HG02852 (cell line): ENCODE results near the gene ARHGAP23.
"Not testable (repeated sequence)": the region's sequence is repeated elsewhere in the genome, so short reads cannot be mapped to it uniquely, and the experiment has no call there.

Source experiments
- ATAC-seq: cut with Tn5 transposase; IDR thresholded peaks from one replicate; pipeline ENCODE4 v1.9.1; 2021; ENCODE audit warnings: mild to moderate bottlenecking, moderate library complexity; ENCODE audit not compliant: unreplicated experiment

ARHGAP23 gene

DNA sequence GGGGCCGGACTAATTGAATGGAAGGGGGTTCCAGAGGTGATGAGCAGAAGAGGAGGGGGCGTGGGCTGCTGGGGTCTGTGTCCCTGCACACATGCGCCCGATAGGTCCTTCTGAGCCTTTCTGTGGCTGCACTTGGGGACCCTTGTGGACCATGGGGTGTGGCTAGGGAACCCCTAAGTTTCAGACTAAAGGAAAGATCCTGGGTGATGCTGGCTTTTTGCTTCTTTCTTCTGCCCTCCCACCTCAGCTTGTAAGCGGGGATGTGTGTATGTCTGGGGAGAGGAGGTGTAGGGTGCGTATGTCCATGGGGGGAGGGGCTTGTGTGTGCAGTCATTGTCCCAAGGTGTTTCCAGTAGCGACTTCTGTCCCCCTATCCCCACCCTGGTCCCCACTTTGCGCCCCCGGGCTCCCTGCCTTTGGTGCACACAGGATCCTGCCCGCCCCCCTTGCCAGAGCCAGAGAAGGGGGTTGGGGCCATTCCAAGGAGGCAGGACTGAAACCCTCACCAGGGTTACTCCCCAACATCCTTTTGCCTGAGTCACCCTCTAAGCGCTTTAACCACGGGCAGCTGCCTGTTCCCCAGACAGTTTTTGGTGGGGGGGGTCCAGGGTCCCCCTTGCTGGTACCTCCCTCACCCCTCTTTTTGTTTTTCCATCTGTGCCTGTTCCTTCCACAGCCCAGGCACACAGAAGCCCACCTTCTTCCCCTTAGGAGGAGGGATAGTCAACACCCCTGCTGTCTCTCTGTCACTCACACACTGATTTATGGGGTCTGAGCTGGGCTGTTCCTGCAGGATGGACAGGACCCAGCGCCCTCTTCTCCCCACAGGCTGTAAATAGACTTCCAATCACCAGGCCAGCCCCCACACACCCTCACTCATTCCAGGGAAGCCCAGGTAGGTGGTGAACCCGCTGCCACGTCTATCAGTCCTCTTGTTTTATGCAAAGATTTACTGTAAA lies 83.2 kb downstream of the ARHGAP23 start:
- no peak for ATAC-seq

GRCh38 chr17:38512473-38513058 lies 84.3 kb downstream of the ARHGAP23 start:
- ATAC-seq, result no peak

DNA sequence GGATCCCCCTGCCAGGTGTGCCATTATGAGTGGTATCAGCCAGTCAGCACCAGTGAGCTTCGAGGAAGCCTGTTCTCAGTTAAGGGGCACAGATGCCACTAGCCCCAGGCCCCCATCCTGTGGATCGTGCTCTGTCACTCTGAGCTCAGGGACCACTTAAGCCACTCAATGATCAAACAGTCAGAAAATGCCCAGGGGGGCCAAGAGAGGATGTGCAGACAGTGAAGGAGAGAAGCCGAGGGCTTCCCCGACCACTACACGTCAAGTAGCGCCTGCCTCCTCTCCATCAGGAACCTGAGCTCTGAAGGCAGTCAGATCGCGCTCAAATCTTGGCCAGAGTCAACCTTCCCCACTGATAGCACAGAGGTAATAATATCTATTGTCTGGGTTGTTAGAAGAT lies 98.3 kb downstream of the ARHGAP23 start:
- not testable (repeated sequence) for ATAC-seq

DNA sequence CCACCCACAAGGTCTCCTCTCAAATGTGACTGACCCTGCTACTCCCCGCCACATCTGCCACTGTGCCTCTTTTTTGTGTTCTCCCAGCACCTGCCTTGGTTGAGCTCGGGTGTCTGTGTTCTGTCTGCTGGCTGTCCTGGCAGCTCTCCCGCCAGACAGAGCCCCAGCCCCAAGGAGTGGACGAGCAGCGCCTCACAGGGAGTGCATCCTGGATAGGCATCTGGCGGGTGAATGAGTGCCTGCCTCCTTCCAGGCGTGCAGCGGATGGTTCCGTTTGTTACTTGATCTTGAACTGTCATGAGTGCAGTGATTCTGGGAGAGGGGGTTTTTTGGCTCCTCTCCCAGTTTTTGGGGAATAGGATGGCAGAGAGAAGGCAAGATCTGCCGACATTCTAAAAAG lies 99.9 kb downstream of the ARHGAP23 start:
- not testable (repeated sequence) for ATAC-seq

DNA sequence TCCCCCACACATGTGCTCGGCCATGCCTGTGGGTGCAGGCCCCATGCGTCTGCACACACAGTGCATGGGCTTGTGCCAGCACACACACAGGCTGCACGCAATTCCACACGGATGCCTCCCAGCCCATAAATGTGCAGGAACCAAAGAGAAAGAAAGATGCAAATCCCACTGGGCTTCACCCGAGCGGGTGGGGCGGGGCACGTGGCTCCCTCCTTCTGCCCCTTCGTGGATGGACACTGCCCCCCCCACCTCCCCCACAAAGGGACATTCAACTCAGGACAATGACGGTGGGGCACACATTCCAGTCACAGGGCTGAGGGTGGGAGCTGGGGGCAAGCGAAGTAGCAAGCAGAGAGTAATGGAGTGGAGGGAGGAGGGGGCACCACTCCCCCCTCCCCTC lies 102.6 kb downstream of the ARHGAP23 start:
- ATAC-seq, result not testable (repeated sequence)

DNA sequence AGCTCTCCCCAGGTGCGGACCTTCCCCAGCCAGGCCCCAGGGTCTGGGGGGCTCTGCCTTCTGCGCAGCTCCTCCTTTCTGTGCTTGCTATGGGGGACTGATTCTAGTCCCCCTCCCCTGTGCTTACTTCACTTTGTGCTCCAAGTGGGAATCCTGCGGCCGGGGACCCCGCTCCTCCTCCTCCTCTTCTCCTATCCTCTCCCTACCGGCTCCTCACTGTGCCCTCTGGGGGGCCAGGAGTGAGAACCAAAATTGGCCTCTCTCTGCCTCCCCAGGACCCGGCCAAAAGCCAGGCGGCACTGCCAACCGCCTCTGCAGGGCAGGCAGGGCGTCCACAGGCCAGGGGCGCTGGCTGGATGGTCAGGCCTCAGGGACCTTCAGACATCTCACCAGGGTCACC lies 103.5 kb downstream of the ARHGAP23 start:
- not testable (repeated sequence) for ATAC-seq

- ATAC-seq, result no peak
These were observed 104.2 kb downstream of the ARHGAP23 start for GRCh38 chr17:38532451-38532850.

GRCh38 chr17:38533241-38533640 lies 105.0 kb downstream of the ARHGAP23 start:
- no peak for ATAC-seq

- no peak for ATAC-seq
These were observed 105.7 kb downstream of the ARHGAP23 start for GRCh38 chr17:38533866-38534497.

- no peak for ATAC-seq
These were observed 106.2 kb downstream of the ARHGAP23 start for GRCh38 chr17:38534498-38534885.

DNA sequence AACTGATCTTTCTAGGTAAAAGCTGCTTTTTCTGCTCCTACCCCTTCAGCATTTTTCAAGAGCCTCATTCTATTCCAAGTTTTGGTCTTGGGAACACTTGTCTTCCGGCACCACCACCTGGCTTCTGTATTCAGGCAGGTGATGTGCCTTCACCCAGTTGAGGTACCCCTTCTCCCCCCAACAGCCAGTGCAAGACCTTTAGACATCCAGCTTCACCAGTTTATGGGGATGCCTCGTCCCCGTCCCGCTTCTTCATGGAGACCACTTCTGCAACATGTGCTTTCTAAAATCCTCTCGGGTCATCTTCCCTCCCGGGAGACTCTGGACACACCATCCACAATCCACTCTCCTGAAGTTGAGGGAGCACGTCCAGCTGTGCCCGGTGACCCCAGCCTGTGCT lies 107.6 kb downstream of the ARHGAP23 start:
- no peak for ATAC-seq

DNA sequence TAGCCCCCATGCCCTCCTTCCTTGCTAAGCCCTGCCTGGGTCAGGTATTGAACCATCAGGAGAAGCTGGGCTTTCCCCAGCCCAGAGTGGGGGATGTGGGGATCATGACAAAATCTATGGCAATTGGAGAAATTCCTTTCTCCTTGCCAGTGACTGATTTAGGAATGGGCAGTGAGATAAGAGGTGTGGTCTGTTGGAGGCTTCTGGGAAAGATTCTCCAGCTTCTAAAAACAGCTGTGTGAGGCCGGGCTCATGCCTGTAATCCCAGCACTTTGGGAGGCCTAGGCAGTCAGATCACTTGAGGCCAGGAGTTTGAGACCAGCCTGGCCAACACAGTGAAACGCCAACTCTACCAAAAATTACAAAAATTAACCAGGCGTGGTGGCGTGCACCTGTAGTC lies 108.4 kb downstream of the ARHGAP23 start:
- ATAC-seq, result no peak

- ATAC-seq, result no peak
These were observed 110.6 kb downstream of the ARHGAP23 start for GRCh38 chr17:38538906-38539305.

DNA sequence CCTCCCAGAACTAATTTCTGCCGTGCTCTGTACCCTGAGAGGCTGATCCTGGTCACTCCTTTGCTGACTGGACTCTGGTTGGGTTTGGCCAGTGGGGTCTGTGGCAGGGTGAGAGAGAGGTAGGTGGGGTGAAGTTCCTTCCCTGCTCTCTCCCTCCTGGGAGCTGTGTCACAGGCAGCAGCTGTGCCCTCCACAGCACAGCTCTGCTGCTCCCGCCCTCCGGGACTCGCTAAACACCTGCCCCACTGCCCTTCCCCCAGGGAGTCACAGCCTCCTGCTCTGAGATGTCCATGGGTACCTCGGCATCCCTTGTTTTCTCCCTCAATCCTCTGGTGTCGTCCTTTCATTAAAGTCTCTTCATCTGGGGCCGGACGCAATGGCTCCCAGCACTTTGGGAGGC lies 111.1 kb downstream of the ARHGAP23 start:
- ATAC-seq, result no peak

- no peak for ATAC-seq
These were observed 112.3 kb downstream of the ARHGAP23 start for GRCh38 chr17:38540514-38541045.

- ATAC-seq, result no peak
These were observed 113.0 kb downstream of the ARHGAP23 start for GRCh38 chr17:38541281-38541680.

GRCh38 chr17:38542286-38542685 lies 114.0 kb downstream of the ARHGAP23 start:
- ATAC-seq, result no peak

- ATAC-seq, result no peak
These were observed 115.3 kb downstream of the ARHGAP23 start for GRCh38 chr17:38543403-38544174.

DNA sequence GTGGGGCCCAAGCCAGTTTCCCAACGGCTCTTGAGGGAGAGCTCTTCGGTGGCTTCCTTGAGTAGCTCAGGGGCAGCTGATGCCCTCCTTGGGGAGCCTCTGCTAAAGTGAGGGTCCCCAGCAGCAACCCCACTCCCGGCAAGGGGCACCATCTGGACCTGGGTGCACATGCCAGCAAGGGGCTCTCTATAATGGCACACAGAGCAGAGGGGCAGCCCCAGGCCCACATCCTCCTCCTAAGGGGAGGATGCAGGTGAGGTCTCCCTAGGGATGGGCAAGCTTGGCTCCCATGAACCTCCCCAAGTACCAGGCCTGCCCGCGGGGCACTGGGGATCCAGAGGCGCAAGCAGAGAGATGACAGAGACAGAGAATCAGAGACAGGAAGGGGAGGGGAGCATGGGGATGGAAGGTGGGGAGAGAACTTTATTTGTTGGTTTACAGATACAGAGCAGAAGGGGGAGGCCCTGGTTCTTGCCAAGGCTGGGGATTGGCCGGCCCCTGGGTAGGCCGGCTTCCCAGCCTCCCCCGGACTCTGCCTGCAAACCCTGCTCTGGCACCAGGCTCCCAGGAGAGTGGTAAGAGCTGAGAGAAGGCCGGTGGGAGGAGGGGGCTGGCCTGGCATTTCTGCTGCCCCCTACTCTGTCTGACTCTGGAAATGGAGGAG lies 116.0 kb downstream of the ARHGAP23 start:
- no peak for ATAC-seq

GRCh38 chr17:38544839-38545209 lies 116.6 kb downstream of the ARHGAP23 start:
- no peak for ATAC-seq
